Endometrial microvascular endothelial cells (primary cell): ENCODE data around the gene HPCAL1. TPM values are rescaled to one million over a fixed set of nuclear protein-coding genes. Genes with fewer than 3 reads are reported as not detected.

ENCODE experiments used
- in situ Hi-C: cut with HindIII; loops from 2 replicates; pipeline ENCODE4 v1.10.0; 2017; ENCODE audit warnings: low sequenced_read_pairs, low pct_unique_long_range_greater_than_20kb; ENCODE audit errors: inconsistent ontology term
- total RNA-seq: library from RNA; depleted of rRNA; stranded (reverse); fragments of >200 nt; gene quantifications from one replicate; pipeline ENCODE4 v1.2.3, GENCODE V29; 2015; ENCODE audit errors: inconsistent ontology term

HPCAL1 gene
- total RNA-seq, 1 donor from 2014 or later = 183 TPM

DNA sequence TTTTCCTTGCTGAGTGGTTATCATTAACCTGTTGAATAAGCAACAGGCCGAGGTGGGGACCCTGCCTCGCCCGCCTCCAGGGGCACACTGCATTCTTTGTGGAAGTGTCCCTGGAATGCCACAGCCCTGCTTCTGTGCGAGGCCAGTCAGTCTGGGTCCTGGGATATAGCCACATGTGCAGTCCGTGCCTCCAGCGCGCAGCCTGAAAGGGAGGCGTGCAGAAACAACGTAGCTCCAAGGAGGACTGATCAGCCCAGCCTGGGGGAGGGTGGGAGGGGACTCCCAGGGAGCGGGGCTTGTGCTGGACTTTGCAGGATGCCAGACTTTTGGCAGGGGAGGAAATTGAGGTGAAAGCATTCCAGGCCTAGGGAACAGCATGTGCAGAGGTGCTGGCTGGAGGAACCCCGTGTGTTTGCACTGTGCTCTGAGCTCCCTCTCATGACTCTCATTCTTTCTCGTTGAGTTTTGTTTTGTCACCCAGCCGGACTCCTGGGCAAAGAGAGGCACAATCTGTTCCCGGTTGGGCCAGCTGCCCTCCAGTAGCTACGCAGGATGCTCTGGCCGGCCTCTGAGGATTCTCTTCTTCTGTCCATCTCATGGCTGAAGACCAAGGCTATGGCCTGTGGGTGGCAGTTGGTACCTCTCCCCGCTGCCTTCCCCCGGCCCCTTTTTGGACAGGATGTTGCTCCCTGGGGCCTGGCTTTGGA lies 39.7 kb downstream of the HPCAL1 start:
- in situ Hi-C loops = no loop called here

DNA sequence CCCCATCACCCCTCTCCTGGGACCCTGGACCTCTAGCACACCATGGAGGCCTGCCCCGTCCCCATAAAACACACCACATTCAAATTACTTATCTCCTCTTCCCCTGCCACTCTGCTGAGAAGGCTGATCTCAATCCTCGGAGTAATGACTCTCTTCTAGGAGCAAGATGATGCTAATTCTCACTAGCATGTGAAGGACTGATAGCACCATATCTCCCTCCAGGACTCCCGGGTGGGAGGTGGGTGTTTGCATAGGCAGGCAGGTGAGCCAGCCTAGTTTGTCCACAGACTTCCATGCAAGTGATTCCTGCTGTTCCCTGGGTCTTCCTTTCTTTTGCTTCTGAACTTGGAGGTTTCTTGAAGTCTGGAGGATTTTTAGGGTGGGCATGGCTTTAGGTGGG lies 40.5 kb downstream of the HPCAL1 start:
- in situ Hi-C loops = no loop called here

DNA sequence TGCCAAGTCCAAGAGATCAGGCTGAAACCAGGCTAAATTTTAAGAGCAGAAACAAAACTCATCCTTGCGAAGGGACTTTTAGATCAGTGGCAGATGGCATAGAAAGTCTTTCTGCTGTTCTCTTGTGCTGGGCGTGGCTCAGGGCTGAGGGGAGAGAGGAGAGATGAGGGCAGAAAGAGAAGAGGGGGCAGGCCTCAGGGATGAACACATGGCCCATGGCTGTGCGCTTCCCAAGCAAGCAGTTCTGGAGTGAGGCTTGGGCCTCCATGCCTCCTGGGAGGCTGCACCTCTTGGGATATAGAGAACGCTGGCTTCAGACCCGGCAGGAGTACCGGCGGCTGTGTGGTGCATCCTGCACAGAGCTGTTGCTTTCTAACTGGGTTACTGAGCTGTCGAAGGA lies 41.0 kb downstream of the HPCAL1 start:
- in situ Hi-C loops = no loop called here

DNA sequence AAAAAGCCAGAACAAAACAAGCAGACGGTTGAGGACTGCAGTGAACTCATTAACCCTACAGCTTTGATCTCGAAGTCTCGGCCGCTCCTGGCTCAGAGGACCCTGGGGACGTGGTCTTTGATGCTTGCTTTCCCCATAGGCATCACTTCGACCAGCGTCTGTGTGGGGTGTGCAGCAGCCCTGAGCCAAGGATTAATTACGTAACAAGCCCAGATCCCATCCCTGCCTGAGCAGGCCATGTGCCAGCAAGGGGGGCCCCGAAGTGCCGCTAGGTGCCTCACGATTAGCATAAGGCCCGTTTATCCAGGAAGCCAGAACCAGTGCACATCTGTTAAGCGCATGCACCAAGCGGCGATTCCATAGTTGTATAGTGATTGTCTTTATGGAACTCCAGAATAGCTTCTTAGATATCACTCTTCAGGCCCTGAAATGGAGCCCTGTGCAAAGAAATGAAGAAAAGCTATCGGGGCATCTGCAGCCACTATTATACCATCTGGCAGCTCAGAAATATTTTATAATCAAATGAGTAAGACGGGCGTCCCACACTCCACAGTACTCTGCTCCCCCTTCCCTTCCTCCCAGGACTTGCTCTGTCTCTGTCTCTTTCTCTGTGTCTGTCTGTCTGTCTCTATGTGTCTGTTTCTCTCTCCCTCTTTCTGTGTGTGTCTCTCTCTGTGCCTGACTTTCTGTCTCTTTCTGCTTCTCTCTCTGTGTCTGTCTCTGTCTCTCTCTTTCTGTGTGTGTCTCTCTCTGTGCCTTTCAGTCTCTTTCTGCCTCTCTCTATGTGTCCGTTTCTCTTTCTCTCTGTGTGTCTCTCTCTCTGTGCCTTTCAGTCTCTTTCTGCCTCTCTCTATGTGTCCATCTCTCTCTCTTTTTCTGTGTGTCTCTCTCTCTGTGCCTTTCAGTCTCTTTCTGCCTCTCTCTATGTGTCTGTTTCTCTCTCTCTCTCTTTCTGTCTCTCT lies 41.7 kb downstream of the HPCAL1 start:
- in situ Hi-C loops = no loop called here

DNA sequence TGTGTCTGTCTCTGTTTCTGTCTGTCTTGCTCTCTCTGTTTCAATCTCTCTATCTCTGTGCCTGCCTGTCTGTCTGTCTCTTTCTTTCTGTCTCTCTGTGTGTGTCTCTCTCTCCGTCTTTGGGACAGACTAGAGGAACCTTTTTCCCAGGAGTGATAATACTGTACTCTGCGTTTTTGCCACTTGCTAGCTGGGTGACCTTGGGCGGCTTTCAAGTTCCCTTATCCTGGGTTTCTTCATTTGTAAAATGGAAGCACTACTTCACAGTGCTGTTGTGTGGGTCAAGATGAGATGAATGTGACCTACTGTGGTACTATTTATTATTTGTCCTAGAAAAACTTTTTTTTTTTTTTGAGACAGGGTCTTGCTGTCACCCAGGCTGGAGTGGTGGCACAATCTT lies 42.4 kb downstream of the HPCAL1 start:
- in situ Hi-C loops = no loop called here

DNA sequence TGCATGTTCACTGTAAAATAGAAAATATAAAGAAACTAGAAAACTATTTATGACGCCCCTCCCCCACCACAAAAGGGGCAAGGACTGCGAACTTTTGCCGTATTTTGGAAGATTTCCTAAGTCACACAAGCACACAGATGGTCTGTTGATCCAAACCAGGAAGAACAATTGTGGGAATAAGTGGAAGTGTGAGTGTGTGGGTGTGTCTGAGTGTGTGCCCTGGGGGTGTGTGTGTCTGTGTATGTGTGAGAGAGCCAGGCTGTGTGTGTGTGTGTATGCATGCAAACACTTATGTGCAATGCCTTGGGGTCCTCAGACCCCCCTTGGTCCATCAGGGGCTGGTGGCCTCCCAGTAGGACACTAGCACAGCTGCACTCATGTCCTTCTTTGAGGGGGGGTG lies 43.1 kb downstream of the HPCAL1 start:
- in situ Hi-C loops = no loop called here

DNA sequence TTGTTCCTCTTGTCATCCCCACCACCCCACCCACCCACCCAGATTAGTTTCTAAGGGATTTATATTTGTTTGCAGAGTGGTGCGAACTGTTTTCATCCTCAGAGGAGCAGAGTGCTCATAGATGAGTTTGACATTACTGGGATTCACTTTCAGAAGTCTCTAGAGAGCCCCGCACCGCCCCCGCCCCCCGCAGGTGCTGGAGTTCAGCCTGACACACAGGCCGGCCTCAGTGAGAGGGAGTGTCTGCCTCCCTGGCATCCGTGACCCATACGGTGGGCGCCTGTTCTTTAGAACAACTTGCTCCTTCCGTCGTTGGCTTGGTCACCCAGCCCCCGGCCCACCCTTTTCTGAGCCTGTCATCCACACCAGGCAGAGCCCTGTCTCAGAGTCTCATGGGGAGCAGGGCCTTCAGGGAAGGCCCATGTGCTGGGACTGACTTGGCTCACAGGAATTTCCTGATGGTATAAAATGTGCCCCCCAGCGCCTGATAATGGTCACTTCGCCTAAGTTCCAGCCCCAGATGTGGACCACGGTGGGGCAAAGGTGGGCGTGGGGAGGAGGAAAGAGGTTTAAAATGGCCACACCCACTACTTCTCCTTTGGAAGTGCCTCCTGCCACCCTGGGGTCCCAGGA lies 44.3 kb downstream of the HPCAL1 start:
- in situ Hi-C loops = no loop called here

DNA sequence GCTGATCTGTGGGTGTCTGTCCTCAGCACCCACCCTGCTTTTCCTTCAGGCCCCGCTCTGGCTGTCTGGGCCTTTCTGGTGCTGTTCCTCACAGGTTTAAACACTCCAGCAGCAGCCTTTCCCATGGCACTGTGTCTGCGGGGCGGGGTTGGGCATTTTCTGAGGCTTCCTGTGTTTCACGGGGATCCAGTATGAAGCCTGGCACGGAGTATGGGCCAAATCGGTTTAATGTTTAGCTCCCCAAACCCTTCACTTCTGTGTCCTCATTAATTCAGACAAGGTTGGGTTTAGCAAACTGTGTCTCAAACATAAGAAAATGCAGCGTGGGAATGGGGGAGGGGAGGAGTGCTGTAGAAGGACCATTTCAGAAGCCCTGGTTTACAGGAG lies 44.9 kb downstream of the HPCAL1 start:
- in situ Hi-C loops = no loop called here

DNA sequence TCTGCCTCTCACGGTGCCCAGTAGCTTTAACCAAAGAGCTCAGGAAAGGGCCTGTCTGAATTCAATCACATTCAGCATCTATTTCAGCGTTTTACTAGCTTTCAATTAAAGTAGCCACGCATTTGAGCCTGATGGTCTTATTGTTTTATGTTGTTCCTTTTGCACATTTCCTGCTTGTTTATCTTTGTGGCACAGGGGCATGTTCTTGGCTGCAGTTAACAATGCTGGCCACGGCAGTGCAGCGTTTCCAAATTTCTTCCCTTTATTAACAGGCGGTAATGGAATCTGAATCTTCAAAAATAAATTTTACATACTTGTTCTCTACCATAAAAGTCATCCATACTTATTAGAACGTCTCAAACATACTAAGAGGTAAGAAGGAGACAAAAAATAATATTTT lies 46.2 kb downstream of the HPCAL1 start:
- in situ Hi-C loops = no loop called here

DNA sequence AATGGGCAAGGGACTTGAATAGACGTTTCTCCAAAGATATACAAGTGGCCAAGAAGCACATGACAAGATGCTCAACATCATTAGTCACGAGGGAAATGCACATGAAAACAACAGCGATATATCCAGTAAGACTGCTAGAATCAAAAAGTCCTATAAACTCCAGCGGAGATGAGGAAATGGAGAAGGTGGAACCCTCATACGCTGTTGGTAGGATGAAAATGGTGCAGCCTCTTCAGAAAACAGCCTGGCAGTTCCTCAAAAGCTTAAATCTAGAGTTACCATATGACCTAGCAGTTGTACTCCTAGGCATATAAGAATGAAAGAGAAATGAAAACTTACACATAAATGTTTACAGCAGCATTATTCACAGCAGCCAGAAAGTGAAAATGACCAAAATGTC lies 48.1 kb downstream of the HPCAL1 start:
- in situ Hi-C loops = no loop called here

DNA sequence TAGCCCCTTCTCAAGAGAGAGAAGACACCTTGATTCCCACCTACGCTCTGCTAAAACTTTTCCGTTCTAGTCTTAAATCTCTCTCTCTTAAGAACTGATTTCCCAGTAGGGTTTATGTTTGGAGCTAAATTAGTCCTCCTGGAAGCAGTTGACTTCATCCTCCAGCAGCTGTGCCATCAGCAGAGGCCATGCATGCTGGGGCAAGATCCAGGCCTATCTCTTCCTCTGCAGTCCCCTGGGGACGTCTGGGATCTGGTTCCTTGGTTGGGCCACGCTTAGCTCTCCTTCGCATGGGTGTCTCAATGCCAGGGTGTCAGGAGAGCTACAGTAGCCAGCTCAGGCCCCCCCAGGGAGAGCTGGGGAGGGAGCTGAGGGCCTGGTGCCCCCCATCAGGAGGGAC lies 49.7 kb downstream of the HPCAL1 start:
- in situ Hi-C loops = no loop called here

DNA sequence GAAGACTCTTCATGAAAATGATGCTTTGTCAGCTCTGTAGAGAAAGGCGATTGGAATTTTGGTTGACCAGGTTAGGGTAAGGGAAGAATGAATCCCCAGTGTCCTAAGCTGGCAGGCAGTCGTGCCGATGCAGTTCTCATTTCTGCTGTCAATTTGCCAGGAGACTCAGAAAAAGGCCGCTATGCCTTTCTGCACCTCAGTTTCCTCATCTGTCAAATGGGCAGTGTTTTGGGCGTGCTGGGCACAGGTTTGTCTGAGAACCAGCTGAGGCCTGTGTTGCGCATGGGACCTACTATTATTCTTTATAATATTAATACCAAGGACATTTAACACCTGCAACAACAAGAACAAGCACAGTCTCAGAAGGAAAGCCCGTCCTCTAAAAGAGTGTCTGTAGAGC lies 50.3 kb downstream of the HPCAL1 start:
- in situ Hi-C loops = no loop called here

DNA sequence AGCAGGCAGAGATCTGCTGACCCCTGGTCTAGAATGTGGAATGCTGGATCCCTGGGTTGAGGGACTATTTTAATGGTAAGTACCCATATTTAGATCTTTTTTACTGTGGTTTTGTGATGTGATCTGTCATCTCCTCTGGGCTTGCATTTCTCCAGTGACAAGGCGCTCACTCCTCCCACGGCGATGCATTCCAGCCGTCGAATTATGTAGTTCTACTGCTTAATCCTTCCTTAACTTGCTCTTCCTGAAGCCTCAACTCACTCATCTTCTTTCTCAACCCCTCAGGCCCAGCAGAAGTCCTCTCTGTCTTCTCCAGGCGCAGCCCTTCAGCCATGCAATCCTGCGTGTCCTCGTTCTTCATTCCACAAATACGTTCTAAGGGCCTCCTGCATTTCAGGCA lies 51.2 kb downstream of the HPCAL1 start:
- in situ Hi-C loops = no loop called here

DNA sequence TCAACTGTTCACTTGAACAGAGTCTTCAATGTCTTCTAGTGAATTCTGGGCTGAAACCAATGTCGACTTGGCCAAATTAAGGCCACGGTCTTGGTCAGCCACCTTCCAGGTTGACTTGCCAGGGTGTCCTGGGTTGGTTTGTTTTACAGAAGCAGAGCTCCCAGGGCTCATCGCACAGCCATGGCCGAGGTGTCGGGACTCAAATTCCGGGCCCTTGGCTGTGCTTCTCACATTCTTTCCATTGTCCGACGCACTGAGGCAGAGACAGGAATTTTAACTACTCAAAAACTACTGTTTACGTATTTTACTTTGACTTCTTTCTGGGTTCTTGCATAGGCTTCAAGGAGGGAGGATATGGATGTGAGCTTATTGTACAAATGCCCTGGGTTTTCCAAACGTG lies 51.7 kb downstream of the HPCAL1 start:
- in situ Hi-C loops = no loop called here

DNA sequence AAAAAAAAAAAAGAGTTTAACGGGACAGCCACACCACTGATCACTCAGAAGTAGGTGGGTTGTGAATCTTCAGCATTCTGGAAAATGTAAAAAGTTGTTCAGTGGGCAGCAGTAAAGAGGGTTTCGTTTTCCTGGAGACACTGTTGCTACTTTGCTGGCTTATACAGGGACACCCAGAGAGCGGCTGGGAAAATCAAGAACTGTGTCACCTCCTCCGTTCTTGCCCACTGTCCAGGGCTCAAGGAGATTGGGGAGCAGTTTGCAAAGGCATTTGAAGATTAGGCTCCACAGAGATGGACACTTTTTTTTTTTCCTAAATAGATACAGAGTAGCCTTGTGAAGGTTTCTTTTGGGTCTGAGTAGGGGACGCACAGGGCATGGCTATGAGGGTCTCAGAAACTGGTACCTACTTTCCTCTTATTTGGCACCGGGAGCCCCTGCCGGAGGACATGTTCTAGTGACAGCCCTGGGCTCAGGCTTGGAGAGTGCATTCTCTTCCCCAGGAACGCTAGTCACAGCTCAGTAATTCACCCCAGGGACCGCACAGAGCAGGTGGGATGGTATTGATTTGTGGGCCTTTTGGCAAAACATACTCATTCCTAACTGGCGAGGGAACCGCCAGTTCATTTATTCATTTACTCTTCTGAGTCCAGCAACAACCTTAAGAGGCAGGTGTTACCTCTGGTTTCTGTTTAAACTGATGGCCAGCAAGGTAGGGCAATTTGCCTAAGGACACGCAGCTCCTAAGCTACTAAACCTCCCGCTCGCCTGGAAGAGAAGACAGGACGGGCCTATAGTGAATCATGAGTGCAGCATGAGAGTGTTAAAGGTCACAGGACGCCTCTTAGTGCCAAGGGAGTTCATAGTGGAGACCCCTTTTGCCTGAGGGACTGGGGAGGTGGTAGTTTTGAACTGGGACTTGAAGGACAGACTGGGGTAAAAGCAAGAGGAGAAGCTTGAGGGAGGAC lies 53.1 kb downstream of the HPCAL1 start:
- in situ Hi-C loops = no loop called here

DNA sequence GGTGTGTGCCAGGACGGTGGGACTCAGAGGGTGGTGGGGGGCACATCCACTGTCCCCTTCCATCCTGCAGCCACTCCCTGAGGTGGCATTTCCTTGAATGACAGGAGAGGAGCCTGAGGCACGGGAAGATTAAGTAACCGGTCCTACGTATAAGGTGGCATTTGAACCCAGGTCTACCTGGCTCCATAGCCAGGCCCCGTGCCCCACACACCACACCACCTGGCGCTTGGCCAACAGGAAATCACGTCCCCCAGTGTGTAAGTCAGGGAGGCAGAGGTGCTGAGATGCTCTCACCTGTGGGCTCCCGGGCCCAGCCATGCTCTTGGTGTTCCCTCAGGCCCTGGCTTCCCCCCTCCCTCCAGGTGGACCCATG lies 53.7 kb downstream of the HPCAL1 start:
- in situ Hi-C loops = no loop called here

DNA sequence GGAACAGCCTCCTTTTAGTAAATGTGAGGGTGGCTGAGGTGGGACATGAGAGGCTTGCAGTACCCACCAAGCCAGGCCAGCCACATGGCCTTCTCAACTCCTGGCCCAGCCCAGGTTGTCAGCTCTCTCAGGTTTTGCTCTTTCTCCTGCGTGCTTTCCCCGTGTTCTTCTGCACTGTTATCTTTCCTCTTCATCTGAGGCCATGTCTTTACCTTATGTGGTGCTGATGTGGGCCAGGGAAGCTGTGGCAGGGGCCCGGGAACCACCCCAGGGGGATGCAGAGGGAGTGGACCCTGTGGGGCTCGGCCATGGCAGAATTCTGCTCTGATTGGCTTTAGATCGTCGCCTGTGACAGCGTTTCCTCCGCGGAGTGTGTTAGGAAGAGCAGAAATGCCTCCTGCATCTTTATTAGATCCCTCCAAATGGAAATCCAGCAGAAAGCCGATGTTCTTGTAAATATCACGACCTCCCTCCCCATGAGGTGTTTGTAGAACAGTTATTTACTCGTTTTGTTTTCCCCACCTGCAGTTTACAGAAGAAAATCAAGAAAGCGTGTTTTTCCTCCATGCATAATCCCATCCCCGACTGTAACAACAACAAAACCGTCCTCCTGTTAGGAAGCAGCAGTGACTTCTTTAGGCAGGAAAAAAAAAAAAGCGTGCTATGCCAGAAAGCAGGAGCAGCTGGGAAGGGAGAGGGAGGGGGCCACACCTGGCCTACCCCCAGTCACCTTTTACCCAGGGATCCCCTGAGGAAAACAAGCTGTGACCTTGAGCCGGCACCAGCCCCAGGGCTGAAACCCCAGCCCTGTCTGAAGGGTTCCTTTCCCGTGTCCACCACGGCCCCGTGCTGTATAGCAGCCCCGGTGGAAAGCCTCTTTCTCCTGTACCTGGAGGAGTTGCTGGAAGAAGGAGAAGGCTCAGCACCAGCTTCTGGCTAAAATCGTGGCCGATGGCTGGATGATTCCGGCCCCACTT lies 54.8 kb downstream of the HPCAL1 start:
- in situ Hi-C loops = no loop called here

DNA sequence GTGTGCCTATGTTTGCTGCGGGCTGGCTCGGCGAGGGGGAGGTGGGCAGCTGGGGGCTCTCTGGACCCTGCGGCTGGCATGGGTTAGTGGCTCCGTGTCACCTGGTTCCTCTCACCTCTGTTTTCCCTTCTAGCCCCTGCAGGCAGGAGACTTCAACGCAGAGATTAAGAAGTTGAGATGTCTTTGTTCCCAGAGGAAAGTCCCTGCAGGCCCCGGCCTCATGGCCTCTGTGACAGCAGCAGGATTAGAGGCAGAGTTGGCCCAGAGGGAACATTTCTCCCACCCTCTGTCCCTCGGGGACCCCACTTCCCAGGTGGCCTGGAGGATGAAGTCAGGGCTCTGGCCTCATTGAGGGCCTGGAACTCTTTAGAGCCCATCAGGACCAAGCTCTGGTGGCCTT lies 56.5 kb downstream of the HPCAL1 start:
- in situ Hi-C loops = no loop called here
